Erythroblast (primary cell): Measurements from ENCODE around the gene XG.
"Not testable (repeated sequence)": the region's sequence is repeated elsewhere in the genome, so short reads cannot be mapped to it uniquely, and the experiment has no call there.

Source experiments
- GATA1 ChIP-seq: IDR thresholded peaks from 2 replicates; pipeline ENCODE4 v1.6.1; 2011; ENCODE audit warnings: low read depth, mild to moderate bottlenecking, control low read depth, low read length, moderate library complexity
- POLR2A ChIP-seq: IDR thresholded peaks from 2 replicates; pipeline ENCODE4 v1.6.1; 2011; ENCODE audit warnings: mild to moderate bottlenecking, low read length

- TF ChIP-seq POLR2A, GATA1: not testable (repeated sequence)
Observed at GRCh38 chrX:2780472-2781225, 28.8 kb downstream of the XG start.
